Breast epithelium (tissue), 4 donors: ENCODE results near the gene GSDMA. TPM values are rescaled to one million over a fixed set of nuclear protein-coding genes. Genes with fewer than 3 reads are reported as not detected.

Source experiments
- DNase-seq, 2 donors: peaks; one replicate each; pipeline ENCODE4 v3.0.0-alpha.2; 2019; ENCODE audit warnings: low spot score in 2 of 2
- H3K27ac ChIP-seq, 2 donors: fragments of 200-600 bp; sonication (generic) in 1 of 2; one replicate each; pipeline ENCODE4 v1.5.1; 2016 to 2019; ENCODE audit warnings: mild to moderate bottlenecking in 1 of 2
- H3K27me3 ChIP-seq, 2 donors: fragments of 200-600 bp; sonication (generic) in 1 of 2; one replicate each; pipeline versions ENCODE4 v1.5.1 to v1.6.0; 2017 to 2019; ENCODE audit warnings: control low read depth in 1 of 2, mild to moderate bottlenecking in 1 of 2
- H3K36me3 ChIP-seq: fragments of 200-600 bp; one replicate; pipeline ENCODE4 v1.5.1; 2019
- H3K4me1 ChIP-seq, 2 donors: fragments of 200-600 bp; sonication (generic); one replicate each; pipeline ENCODE4 v1.5.1; 2016 to 2019; ENCODE audit warnings: control low read depth in 1 of 2
- H3K4me3 ChIP-seq, 3 donors: fragments of 200-600 bp; sonication (generic); 1 replicate in 2 of 3; 2 replicates in 1 of 3; pipeline ENCODE4 v1.5.1; 2016 to 2019; ENCODE audit warnings: mild to moderate bottlenecking in 3 of 3, moderate library complexity in 2 of 3
- H3K9me3 ChIP-seq, 2 donors: fragments of 200-600 bp; sonication (generic) in 1 of 2; one replicate each; pipeline ENCODE4 v1.5.1; 2016 to 2019; ENCODE audit warnings: control low read depth in 1 of 2
- CTCF ChIP-seq, 3 donors: fragments of 450-650 bp; IDR thresholded peaks; one replicate each; pipeline ENCODE4 v1.5.1; 2016 to 2017; ENCODE audit warnings: antibody characterized with exemption in 3 of 3, mild to moderate bottlenecking in 3 of 3, moderate library complexity in 3 of 3
- POLR2A ChIP-seq: fragments of 450-650 bp; IDR thresholded peaks from one replicate; pipeline ENCODE4 v1.6.1; 2016; ENCODE audit warnings: antibody characterized with exemption, mild to moderate bottlenecking, moderate library complexity
- POLR2AphosphoS5 ChIP-seq, 3 donors: sonication (generic); formaldehyde crosslinking; IDR thresholded peaks; one replicate each; pipeline ENCODE4 v1.6.1; 2017; ENCODE audit warnings: antibody characterized with exemption in 3 of 3
- intact Hi-C: fragments of 100-400 bp; cut with DNase I; formaldehyde crosslinking; loops from one replicate; pipeline ENCODE4 v1.15.1; 2023; ENCODE audit warnings: low total_unique reads
- total RNA-seq, 3 donors: library from RNA; depleted of rRNA; stranded (reverse); fragments of >200 nt; gene quantifications; one replicate each; pipeline ENCODE4 v1.1.0, GENCODE V29; 2016

Gene GSDMA
- total RNA-seq, 3 donors from 2014 or later, result 0.44 to 3.4 TPM; not detected in 1

DNA sequence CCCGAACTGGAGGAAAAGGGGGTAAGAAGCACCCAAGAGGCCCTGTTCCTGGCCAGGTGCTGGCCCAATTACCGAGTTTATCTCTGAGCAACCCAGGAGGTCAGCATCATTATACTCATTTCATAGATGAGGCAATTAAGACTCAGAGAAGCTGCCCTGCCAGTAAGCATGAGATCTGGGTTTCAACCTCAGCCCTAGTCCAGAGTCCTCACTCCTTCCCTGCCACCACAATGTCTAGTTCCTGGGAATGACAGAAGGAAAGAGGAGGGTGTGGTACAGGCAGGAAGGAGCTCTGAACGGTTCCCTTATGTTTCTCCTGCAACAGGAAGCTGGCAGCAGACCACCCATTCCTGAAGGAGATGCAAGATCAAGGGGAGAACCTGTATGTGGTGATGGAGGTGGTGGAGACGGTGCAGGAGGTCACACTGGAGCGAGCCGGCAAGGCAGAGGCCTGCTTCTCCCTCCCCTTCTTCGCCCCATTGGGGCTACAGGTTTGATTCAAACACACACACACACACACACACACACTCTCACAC, 7.4 kb downstream of the GSDMA start:
- DNase-seq, result no peak
- Histone ChIP-seq H3K27ac (no peak overlapping the region), H3K4me3 (no peak overlapping the region), H3K9me3 (no peaks in the 10 kb centered on the region), H3K36me3 (no peaks in the 10 kb centered on the region), H3K27me3 (no peaks in the 10 kb centered on the region), H3K4me1 (no peaks in the 10 kb centered on the region)
- TF ChIP-seq POLR2AphosphoS5 (IDR thresholded peaks at IDR 0.05) (no peak), CTCF (IDR thresholded peaks at IDR 0.05) (no peak), POLR2A (no peak)
- intact Hi-C loops, result no loop called here

GRCh38 chr17:39971076-39971603, 8.3 kb downstream of the GSDMA start:
- Histone ChIP-seq H3K4me1 (no peaks in the 10 kb centered on the region), H3K27me3 (no peaks in the 10 kb centered on the region), H3K27ac (peak overlapping the region in 1 of 2 donors; percentile 32), H3K36me3 (no peaks in the 10 kb centered on the region), H3K4me3 (no peak overlapping the region), H3K9me3 (no peaks in the 10 kb centered on the region)
- TF ChIP-seq POLR2A (no peak), CTCF (IDR thresholded peaks at IDR 0.05) (no peak), POLR2AphosphoS5 (IDR thresholded peaks at IDR 0.05) (no peak)
- no peak for DNase-seq
- intact Hi-C loops, result no loop called here

GRCh38 chr17:39972271-39972670, 9.5 kb downstream of the GSDMA start:
- intact Hi-C loops, result no loop called here
- peak overlapping the region in 1 of 2 donors; percentile 32 for H3K27ac ChIP-seq
- no peaks in the 10 kb centered on the region for H3K9me3 ChIP-seq

GRCh38 chr17:39973496-39973895, 10.7 kb downstream of the GSDMA start:
- Histone ChIP-seq H3K4me3 (no peak overlapping the region), H3K27me3 (no peaks in the 10 kb centered on the region), H3K27ac (no peak overlapping the region), H3K4me1 (no peaks in the 10 kb centered on the region), H3K9me3 (no peaks in the 10 kb centered on the region), H3K36me3 (no peaks in the 10 kb centered on the region)
- TF ChIP-seq CTCF (IDR thresholded peaks at IDR 0.05), result no peak
- no peak for DNase-seq
- intact Hi-C loops, result no loop called here

More at GRCh38 chr17:39972271-39972670, 9.5 kb downstream of the GSDMA start:
- no peak for DNase-seq
- H3K4me1 ChIP-seq, result no peaks in the 10 kb centered on the region
- H3K36me3 ChIP-seq, result no peaks in the 10 kb centered on the region
- H3K27me3 ChIP-seq, result no peaks in the 10 kb centered on the region
- H3K4me3 ChIP-seq, result no peak overlapping the region
- no peak for TF ChIP-seq CTCF (IDR thresholded peaks at IDR 0.05)
- no peak for TF ChIP-seq POLR2AphosphoS5 (IDR thresholded peaks at IDR 0.05)
- TF ChIP-seq POLR2A, result no peak

DNA sequence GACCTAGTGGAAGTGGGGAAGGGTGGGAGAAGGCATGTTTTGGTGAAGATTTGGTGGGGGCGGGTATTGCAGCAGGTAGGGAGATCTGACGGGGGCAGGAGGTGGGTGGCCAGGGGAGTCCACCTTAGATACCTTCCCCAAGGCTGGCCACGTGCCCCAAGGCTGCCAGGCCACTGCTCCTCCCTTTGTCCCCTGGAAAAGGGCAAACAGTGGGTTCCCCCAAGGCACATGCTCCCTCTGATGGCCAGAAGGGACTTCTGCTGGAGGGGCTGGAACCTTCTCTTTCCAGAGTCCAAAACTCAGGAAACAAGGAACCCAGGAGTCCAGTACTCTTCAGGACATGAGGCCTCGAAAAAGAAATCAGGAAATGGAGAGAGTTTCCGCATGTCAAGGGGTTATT, 11.6 kb downstream of the GSDMA start:
- intact Hi-C loops, result no loop called here
- no peaks in the 10 kb centered on the region for H3K36me3 ChIP-seq
- H3K27ac ChIP-seq, result no peak overlapping the region
- H3K27me3 ChIP-seq, result no peaks in the 10 kb centered on the region
- TF ChIP-seq POLR2AphosphoS5 (IDR thresholded peaks at IDR 0.05) (no peak), POLR2A (no peak), CTCF (IDR thresholded peaks at IDR 0.05) (no peak)
- no peaks in the 10 kb centered on the region for H3K9me3 ChIP-seq
- peaks cover 0 to 3% of the 10 kb centered on the region in 2 donors for H3K4me1 ChIP-seq
- H3K4me3 ChIP-seq, result no peak overlapping the region
- DNase-seq, result no peak
